Erythroblast (primary cell): ENCODE measurements around the gene BLM.
"Not testable (repeated sequence)": the region's sequence is repeated elsewhere in the genome, so short reads cannot be mapped to it uniquely, and the experiment has no call there.

Experiments
- DNase-seq, 2 experiments: peaks; one replicate each; lab custom pipeline; 2025; lab: John Stamatoyannopoulos, UW
- GATA1 ChIP-seq: IDR thresholded peaks from 2 replicates; pipeline ENCODE4 v1.6.1; 2011; ENCODE audit warnings: low read depth, mild to moderate bottlenecking, control low read depth, low read length, moderate library complexity
- POLR2A ChIP-seq: IDR thresholded peaks from 2 replicates; pipeline ENCODE4 v1.6.1; 2011; ENCODE audit warnings: mild to moderate bottlenecking, low read length

BLM gene

GRCh38 chr15:90683876-90684275 is 33.3 kb upstream of the BLM start:
- no peak for TF ChIP-seq GATA1
- no peak for TF ChIP-seq POLR2A
- DNase-seq = no peak

DNA sequence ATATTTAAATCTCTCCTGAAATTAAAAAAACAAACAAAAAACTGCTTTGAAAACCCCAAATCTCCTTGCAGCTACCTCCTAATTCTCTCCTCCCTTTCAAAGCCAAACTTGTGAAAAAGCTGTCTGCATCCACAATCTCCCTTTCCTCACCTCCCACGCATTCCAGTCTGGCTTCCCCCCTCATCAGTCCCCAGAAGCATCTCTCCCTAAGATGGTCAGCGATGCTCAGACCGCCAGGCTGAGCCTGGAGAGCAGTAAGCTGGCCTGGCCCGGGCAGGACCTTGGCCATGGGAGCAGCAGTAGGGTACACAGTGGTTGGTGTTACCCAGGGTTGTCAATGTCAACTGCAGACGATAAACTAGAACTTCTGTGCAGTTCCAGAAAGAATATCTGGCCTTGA is 32.9 kb upstream of the BLM start:
- no peak for DNase-seq
- no peak for TF ChIP-seq GATA1
- TF ChIP-seq POLR2A = no peak

- DNase-seq = no peak
- TF ChIP-seq POLR2A = no peak
- no peak for TF ChIP-seq GATA1
Observed at GRCh38 chr15:90685591-90686434, 31.3 kb upstream of the BLM start.

DNA sequence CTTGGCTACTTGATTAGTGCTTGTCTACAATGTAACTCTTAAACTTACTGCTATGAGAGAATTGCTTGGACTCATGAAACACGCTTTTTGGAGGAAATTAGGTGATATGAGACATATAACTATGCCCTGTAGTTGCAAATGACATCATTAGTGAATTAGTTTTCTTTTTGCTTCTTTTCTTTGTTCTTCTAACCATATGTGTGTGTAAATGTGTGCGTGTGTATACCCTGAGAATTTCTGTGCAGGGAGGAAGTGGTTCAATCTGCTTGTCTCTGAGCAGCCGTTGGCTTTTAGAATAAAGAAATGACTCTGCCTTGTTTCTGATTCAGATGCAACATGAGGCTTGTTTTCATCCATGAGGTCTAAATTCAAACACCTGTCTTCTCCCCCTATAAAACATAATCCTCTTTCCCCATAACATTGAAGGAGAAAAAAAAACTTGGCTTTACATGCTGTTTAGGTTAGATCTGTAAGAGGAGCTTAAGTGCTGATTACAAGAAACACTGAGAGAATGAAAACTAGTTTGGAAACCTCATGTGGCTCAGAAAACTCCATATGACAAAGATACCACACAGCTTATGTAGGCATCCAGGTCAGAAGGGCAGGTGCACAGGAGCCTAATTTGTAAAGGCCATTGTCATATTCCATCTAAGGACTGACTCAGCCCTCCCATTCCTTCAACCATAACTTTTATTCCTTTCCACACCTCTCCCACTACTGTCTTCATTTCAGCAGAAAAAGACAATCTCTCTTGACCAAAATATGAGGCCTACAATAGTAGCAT is 30.5 kb upstream of the BLM start:
- no peak for DNase-seq
- TF ChIP-seq GATA1 = no peak
- no peak for TF ChIP-seq POLR2A

GRCh38 chr15:90689326-90689961 is 27.7 kb upstream of the BLM start:
- DNase-seq = not testable (repeated sequence)

DNA sequence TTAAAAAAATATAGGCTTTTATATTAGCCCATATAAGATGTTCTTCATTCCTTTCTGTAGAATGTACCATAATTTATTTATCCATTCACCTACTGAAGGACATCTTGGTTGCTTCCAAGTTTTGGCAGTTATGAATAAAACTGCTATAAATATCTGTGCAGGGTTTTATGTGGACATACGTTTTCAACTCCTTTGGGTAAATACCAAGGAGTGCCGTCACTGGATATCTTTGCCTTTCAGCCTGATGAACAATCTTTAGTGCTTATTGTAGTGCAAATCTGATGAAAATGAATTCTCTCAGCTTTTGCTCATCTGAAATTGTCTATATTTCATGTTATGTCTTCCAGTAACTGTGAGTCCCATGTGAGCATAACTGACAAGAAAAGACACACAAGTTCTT is 26.6 kb upstream of the BLM start:
- TF ChIP-seq POLR2A (no peak), GATA1 (no peak)
- no peak for DNase-seq

GRCh38 chr15:90691369-90691768 is 25.8 kb upstream of the BLM start:
- DNase-seq = no peak
- TF ChIP-seq POLR2A (no peak), GATA1 (no peak)

DNA sequence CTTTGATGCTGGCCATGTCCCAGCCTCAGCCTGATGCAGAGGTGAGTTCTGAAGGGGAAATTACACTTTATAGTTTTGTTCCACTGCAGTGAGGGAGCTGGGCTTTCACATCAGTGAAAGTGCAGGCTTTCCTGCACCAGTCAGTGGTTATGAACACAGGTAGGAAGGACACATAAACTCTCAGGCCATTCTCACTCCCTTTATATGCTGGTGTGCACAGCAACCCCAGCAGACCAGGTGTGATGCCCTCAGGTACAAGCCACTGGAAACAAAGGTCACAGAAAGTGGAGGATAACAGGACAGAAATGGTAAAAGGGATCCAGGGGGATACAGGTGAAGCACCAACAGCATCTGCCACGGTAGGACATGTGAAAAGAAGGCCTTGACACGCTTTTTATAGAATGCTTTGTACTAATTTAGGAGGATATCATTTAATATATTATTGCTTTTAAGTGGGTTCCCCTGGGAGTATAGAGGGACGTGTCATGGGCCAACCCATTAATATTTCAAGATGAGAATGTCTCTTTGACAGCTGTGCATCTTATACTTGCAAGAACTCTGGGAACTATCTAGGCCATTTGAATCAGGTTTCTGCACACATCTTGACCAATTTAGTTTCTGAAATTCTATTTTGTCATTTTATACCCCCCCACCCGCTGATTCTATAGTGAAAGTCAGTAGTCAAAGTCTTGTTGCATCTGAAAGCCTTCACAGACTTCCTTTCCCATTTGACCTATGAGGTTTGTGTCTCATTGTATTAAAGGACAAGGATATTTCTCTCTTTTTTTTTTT is 25.0 kb upstream of the BLM start:
- TF ChIP-seq POLR2A (no peak), GATA1 (no peak)
- DNase-seq = no peak

DNA sequence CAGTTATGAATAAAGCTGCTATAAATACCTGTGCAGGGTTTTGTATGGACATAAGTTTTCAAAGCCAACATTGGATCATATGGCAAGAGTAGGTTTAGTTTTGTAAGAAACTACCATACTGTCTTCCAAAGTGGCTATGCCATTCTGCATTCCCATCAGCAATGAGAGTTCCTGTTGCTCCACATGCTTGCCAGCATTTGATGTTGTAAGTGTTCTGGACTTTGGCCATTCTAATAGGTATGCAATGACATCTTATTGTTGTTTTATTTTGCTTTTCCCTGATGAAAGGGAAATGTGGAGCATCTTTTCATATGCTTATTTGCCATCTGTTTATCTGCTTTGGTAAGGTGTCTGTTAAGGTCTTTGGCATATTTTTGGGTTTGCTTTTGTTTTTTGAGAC is 22.2 kb upstream of the BLM start:
- DNase-seq = no peak
- TF ChIP-seq GATA1 (no peak), POLR2A (no peak)

GRCh38 chr15:90697175-90697574 is 20.0 kb upstream of the BLM start:
- TF ChIP-seq GATA1 (no peak), POLR2A (no peak)
- no peak for DNase-seq

DNA sequence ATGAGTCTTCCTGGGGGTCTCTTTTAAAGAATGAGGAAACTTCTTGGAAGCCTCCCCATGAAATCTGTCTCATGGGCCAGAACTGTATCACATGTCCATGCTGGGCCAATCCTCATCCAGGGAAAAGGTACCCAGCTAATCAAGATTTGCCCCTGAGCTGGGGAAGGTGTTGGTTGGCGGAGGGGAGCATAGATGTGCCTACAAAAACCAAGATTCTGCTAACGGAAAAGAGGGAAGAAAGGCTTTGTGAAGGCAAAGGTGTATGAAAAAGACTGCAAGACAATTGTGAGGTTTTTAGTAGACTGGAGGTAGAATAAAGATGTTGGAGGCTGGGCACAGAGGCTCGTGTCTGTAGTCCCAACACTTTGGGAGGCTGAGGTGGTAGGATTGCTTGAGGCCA is 18.5 kb upstream of the BLM start:
- no peak for TF ChIP-seq GATA1
- no peak for TF ChIP-seq POLR2A
- no peak for DNase-seq

DNA sequence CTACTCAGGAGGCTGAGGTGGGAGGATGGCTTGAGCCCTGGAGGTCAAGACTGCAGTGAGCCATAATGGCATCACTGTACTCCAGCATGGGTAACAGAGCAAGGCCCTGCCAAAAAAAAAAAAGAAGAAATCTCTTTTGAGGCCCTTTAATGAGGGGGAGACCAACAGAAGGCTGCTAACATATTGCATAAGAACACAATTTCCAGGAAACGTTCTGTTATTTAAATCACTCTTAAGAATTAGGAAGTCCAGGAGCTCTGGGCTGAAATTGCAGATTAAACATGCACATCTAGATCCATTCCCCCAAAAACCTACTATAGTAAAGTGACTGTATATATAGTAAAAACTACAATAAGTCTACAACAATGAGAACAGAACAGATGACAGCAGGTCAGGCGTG is 16.1 kb upstream of the BLM start:
- no peak for TF ChIP-seq GATA1
- no peak for TF ChIP-seq POLR2A
- DNase-seq = no peak

DNA sequence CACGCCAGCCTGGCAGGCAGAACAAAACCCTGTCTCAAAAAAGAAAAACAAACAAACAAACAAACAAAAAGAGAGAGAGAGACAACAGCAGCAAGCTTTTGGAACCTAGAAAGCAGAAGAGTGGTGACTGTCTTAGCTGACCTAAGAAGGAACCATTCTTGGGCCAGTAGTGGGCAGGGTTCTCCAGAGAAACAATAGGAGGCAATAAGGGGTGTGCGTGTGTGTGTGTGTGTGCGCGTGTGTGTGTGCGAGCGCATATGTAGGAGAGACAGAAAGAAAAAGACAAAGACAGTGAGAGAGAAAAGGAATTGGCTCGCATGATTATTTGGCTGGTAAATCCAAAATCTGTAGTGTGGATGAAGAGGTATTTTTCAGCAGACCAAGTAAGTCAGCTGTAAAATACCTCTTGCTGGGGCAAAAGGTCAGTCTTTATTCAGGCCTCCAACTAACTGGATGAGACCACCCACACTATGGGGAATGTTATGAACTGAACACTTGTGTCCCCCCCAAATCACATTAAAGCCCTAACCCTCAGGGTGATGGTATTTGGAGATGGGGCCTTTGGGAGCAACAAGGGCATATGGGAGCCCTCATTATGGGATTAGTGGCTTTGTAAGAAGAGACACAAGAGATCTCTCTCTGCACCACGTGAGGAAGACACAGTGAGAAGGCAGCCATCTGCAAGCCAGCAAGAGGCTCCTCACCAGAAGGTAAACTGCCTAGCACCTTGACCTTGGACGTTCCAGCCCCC is 15.1 kb upstream of the BLM start:
- DNase-seq = peak; percentile 21 to 32
- TF ChIP-seq POLR2A (no peak), GATA1 (no peak)

GRCh38 chr15:90703455-90703854 is 13.7 kb upstream of the BLM start:
- TF ChIP-seq GATA1 = no peak
- TF ChIP-seq POLR2A = no peak
- DNase-seq = no peak
